Lower lobe of right lung (tissue), 2 donors: ENCODE measurements around the gene SMIM35. TPM values are rescaled to one million over a fixed set of nuclear protein-coding genes. Genes with fewer than 3 reads are reported as not detected.

Experiments
- ATAC-seq, 2 donors: fragments of 200-7000 bp; cut with Tn5 transposase; one replicate each; pipeline ENCODE4 v1.9.1; 2020 to 2022; ENCODE audit warnings: mild to moderate bottlenecking in 2 of 2, moderate library complexity in 2 of 2
- DNase-seq: peaks from one replicate; pipeline ENCODE4 v3.0.0-alpha.2; 2020
- H3K27ac ChIP-seq: fragments of 200-600 bp; one replicate; pipeline ENCODE4 v1.8.0; 2022
- H3K27me3 ChIP-seq: fragments of 200-600 bp; one replicate; pipeline ENCODE4 v1.8.0; 2022; ENCODE audit warnings: low read depth
- H3K36me3 ChIP-seq: fragments of 200-600 bp; one replicate; pipeline ENCODE4 v1.8.0; 2022; ENCODE audit warnings: mild to moderate bottlenecking
- H3K4me1 ChIP-seq: fragments of 200-600 bp; one replicate; pipeline ENCODE4 v1.8.0; 2022
- H3K4me3 ChIP-seq: fragments of 200-600 bp; one replicate; pipeline ENCODE4 v1.8.0; 2022; ENCODE audit warnings: mild to moderate bottlenecking
- H3K9me3 ChIP-seq: fragments of 200-600 bp; one replicate; pipeline ENCODE4 v1.8.0; 2022
- intact Hi-C: fragments of 100-400 bp; cut with DNase I; formaldehyde crosslinking; loops from one replicate; pipeline ENCODE4 v1.11.0; 2022
- total RNA-seq: library from RNA; stranded (reverse); fragmentation: NEBNext Ultra II Directional; extraction: Animal tissue kit (Norgen Biotek cat#: 25700); gene quantifications from one replicate; pipeline ENCODE4 v1.2.1, GENCODE V29; 2021
- TF ChIP-seq, protein P1 (sequence below): fragments of 200-600 bp; IDR thresholded peaks from one replicate; pipeline ENCODE4 v1.8.0; 2022; ENCODE audit warnings: antibody characterized with exemption, mild to moderate bottlenecking
- donor health status: DM: no; HTN: yes; CAD: no; lungs with severe emphysema.

Gene SMIM35
- total RNA-seq, 1 donor from 2014 or later: not detected

DNA sequence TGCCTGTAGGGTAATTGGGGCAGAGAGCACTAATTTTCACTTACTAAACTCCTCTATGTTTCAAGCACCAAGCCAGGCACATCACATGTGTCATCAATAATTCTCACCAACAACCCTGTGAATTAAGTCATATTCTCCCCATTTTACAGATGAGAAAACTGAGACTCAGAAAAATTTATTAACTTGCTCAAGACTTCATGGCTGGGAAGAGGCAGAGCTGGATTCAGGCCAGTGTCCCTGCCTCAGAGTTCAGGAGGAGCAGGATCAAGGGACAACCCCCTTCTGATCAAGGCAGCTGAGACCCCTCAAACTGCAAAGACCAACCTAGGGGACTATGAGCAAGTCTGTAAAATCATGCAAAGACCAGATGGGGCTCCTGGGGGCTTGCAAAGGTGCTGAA lies 2.1 kb downstream of the SMIM35 start:
- ATAC-seq (no peak), DNase-seq (no peak)
- H3K27me3 ChIP-seq: no peaks in the 10 kb centered on the region
- H3K9me3 ChIP-seq: peaks cover 10% of the 10 kb centered on the region
- intact Hi-C loops: no loop called here
- peaks cover 14% of the 10 kb centered on the region for H3K4me1 ChIP-seq
- TF ChIP-seq, protein P1, sequence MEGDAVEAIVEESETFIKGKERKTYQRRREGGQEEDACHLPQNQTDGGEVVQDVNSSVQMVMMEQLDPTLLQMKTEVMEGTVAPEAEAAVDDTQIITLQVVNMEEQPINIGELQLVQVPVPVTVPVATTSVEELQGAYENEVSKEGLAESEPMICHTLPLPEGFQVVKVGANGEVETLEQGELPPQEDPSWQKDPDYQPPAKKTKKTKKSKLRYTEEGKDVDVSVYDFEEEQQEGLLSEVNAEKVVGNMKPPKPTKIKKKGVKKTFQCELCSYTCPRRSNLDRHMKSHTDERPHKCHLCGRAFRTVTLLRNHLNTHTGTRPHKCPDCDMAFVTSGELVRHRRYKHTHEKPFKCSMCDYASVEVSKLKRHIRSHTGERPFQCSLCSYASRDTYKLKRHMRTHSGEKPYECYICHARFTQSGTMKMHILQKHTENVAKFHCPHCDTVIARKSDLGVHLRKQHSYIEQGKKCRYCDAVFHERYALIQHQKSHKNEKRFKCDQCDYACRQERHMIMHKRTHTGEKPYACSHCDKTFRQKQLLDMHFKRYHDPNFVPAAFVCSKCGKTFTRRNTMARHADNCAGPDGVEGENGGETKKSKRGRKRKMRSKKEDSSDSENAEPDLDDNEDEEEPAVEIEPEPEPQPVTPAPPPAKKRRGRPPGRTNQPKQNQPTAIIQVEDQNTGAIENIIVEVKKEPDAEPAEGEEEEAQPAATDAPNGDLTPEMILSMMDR: no peak
- no peaks in the 10 kb centered on the region for H3K36me3 ChIP-seq
- H3K27ac ChIP-seq: no peak overlapping the region
- no peak overlapping the region for H3K4me3 ChIP-seq

DNA sequence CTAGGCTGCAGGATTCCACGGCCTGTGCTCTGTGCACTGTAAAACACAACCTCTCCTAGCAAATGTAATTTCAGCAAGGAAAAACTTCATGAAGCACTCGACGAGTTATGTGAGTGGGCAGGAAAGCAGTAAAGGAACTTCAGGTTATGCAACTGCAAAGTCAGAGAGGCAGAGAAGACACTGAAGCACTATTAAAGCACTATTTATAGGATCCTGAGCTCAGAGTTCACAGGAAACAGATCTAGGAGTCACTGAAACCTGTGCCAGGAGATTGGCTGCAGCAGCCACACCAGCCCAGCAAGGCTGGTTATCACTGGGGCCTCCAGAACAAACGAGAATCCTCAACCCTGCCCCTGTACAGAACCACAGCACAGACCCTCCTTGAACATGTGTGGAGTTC lies 2.5 kb downstream of the SMIM35 start:
- Histone ChIP-seq H3K27ac (no peak overlapping the region), H3K4me1 (peaks cover 14% of the 10 kb centered on the region), H3K36me3 (no peaks in the 10 kb centered on the region), H3K4me3 (no peak overlapping the region), H3K27me3 (peaks cover 3% of the 10 kb centered on the region), H3K9me3 (peaks cover 10% of the 10 kb centered on the region)
- DNase-seq (no peak), ATAC-seq (peak; percentile 67 to 74)
- intact Hi-C loops: no loop called here
- TF ChIP-seq, protein P1: no peak

- DNase-seq (no peak), ATAC-seq (no peak)
- peaks cover 14% of the 10 kb centered on the region for H3K4me1 ChIP-seq
- intact Hi-C loops: no loop called here
- H3K27ac ChIP-seq: no peak overlapping the region
- TF ChIP-seq, protein P1: no peak
- peaks cover 10% of the 10 kb centered on the region for H3K9me3 ChIP-seq
- H3K36me3 ChIP-seq: no peaks in the 10 kb centered on the region
- no peak overlapping the region for H3K4me3 ChIP-seq
- H3K27me3 ChIP-seq: peaks cover 3% of the 10 kb centered on the region
Observed at GRCh38 chr11:118082880-118083552, 3.7 kb downstream of the SMIM35 start.

GRCh38 chr11:118081241-118081958 lies 5.4 kb downstream of the SMIM35 start:
- H3K27me3 ChIP-seq: peaks cover 3% of the 10 kb centered on the region
- no peaks in the 10 kb centered on the region for H3K9me3 ChIP-seq
- H3K4me1 ChIP-seq: peaks cover 14% of the 10 kb centered on the region
- no peak for DNase-seq
- peak in 1 of 2 donors; percentile 24 for ATAC-seq
- H3K4me3 ChIP-seq: no peak overlapping the region
- no peak overlapping the region for H3K27ac ChIP-seq
- intact Hi-C loops: no loop called here
- TF ChIP-seq, protein P1: no peak
- H3K36me3 ChIP-seq: no peaks in the 10 kb centered on the region

- ATAC-seq: no peak
- no peaks in the 10 kb centered on the region for H3K36me3 ChIP-seq
- intact Hi-C loops: no loop called here
Observed at GRCh38 chr11:118080296-118080695, 6.5 kb downstream of the SMIM35 start.

More at GRCh38 chr11:118080296-118080695, 6.5 kb downstream of the SMIM35 start:
- no peak for DNase-seq
- H3K27ac ChIP-seq: no peak overlapping the region
- H3K27me3 ChIP-seq: peaks cover 3% of the 10 kb centered on the region
- TF ChIP-seq, protein P1: no peak
- peaks cover 14% of the 10 kb centered on the region for H3K4me1 ChIP-seq
- no peaks in the 10 kb centered on the region for H3K9me3 ChIP-seq
- no peak overlapping the region for H3K4me3 ChIP-seq
